GM19025 (cell line): Measurements from ENCODE around the gene LTA4H.

ENCODE experiments used
- ATAC-seq: cut with Tn5 transposase; IDR thresholded peaks from one replicate; pipeline ENCODE4 v1.9.1; 2021; ENCODE audit warnings: mild to moderate bottlenecking, low read depth, moderate library complexity; ENCODE audit not compliant: unreplicated experiment

Gene LTA4H

DNA sequence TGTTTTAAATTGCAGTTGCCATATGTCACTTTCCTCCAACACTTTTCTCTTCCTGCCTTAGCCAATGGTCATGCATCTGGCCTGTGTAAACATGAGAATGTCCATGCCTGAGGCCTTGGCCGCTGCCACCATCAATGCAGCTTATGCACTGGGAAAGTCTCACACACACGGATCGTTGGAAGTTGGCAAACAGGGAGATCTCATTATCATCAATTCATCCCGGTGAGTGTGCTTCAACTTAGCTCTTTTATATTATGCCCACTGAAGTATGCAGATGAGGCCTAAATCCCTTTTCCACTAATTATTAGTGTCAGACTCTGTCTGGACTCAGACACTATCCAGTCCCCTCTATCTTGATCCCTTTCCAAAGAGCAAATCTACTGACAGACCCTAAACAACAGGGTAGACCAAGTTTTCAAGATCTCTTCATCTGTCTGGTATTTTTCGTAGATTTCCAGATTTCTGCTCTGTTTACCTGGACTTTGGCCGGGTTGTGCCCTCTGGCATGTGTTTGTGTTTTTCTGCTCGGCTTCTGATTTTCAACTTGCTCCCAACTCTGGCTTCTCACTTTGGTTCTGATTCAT is 69.0 kb downstream of the LTA4H start:
- no peak for ATAC-seq

DNA sequence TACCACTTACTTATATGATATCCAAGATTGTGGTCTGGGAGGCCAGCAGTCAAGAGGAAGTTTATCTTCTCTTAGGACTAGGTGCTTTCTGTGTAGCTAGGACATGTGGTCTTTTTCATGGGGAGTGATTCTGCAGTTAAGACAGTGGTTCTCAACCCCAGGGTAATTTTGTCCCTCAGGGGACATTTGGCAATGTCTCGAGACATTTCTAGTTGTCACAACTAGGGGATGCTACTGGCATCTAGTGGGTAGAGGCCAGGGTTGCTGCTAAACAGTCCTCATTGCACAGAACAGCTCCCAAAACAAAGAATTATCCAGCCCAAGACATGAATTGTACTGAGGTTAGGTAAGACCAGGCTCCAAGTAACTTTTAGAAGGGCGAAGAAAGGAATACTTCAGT is 72.3 kb downstream of the LTA4H start:
- ATAC-seq = no peak

- no peak for ATAC-seq
Measured at GRCh38 chr12:95962222-95962621, 73.2 kb downstream of the LTA4H start.

- no peak for ATAC-seq
Measured at GRCh38 chr12:95960241-95960640, 75.1 kb downstream of the LTA4H start.

DNA sequence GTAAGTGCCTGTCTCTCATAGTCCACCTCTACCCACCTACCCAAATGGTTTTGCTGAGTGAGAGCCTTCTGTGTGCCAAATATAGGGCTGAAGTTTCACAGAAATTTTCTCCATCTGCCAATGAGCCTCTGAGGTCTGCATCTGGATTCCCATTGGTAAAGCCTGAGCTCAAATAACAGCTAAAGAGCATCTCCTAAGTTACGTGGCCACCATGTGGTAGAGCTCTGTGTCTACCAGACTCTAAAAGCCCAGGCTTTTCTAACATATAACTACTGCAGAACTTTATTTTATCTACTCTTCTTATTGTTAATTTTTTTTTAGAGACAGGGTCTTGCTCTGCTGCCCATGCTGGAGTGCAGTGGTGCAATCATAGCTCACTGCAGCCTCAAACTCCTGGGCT is 76.3 kb downstream of the LTA4H start:
- no peak for ATAC-seq

GRCh38 chr12:95956557-95957145 is 78.7 kb downstream of the LTA4H start:
- no peak for ATAC-seq

GRCh38 chr12:95955549-95956159 is 79.7 kb downstream of the LTA4H start:
- no peak for ATAC-seq

GRCh38 chr12:95953000-95953399 is 82.4 kb downstream of the LTA4H start:
- ATAC-seq = no peak

GRCh38 chr12:95951515-95951914 is 83.9 kb downstream of the LTA4H start:
- ATAC-seq = no peak
